ENCODE results near the gene TRIO. TPM values are rescaled to one million over a fixed set of nuclear protein-coding genes. Genes with fewer than 3 reads are reported as not detected.

The TRIO gene
- polyA plus RNA-seq, 3 donors = 1.7 to 45.8 (median 2.1) TPM

GRCh38 chr5:14252793-14253192 lies 109.7 kb downstream of the TRIO start:
- Mint-ChIP-seq H3K27ac (no peak overlapping the region), H3K36me3 (peaks cover 4 to 7% of the 10 kb centered on the region in 2 donors), H3K4me3 (no peak overlapping the region), H3K4me1 (peaks cover 31% of the 10 kb centered on the region), H3K9me3 (peaks cover 9 to 18% (median 14%) of the 10 kb centered on the region in 7 donors), H3K27me3 (ENCODE audit: low read depth in 3 of 3) (no peaks in the 10 kb centered on the region)
- Histone ChIP-seq H3K4me3 (replicated peaks in 1 of 3; ENCODE audit: low read depth in 2 of 3, low read length in 3 of 3) (no peak overlapping the region), H3K36me3 (replicated peaks in 1 of 2; ENCODE audit: control insufficient read depth in 1 of 2, insufficient read depth in 2 of 2, low read length in 2 of 2) (no peaks in the 10 kb centered on the region), H2AFZ (ENCODE audit: insufficient read depth, low read depth, low read length, poor library complexity, severe bottlenecking) (no peak overlapping the region), H3K27ac (ENCODE audit: low read depth in 1 of 2, low read length in 2 of 2) (no peak overlapping the region), H3K27me3 (ENCODE audit: control insufficient read depth in 2 of 2, insufficient read depth in 2 of 2, low read length in 2 of 2) (no peaks in the 10 kb centered on the region), H3K4me1 (ENCODE audit: control insufficient read depth in 1 of 2, insufficient read depth in 2 of 2, low read length in 2 of 2) (peaks cover 22 to 24% of the 10 kb centered on the region in 2 donors), H3K4me2 (replicated peaks; ENCODE audit: extremely low read depth, low read length, poor library complexity, severe bottlenecking) (no peak overlapping the region), H4K20me1 (ENCODE audit: insufficient read depth, low read length) (peaks cover 75% of the 10 kb centered on the region), H3K9ac (ENCODE audit: insufficient read depth, low read length, poor library complexity, severe bottlenecking) (no peak overlapping the region), H3K79me2 (ENCODE audit: insufficient read depth, low read length) (peaks cover 96% of the 10 kb centered on the region), H3K9me3 (replicated peaks in 1 of 2; ENCODE audit: control insufficient read depth in 1 of 2, insufficient read depth in 1 of 2, low read length in 2 of 2) (peaks cover 21 to 27% of the 10 kb centered on the region in 2 donors)
- no peak for DNase-seq
- intact Hi-C loops (cut with micrococcal nuclease) = loop anchor here in 1 of 2 donors (10.0 kb wide), 1 partner anchor 98 kb away; no protein-coding TSS in a partner anchor
- 87% methylated on average over 3 of the region's 4 CpGs for WGBS (ENCODE audit: insufficient coverage)
- no peak for TF ChIP-seq CTCF (IDR thresholded peaks at IDR 0.05)

- Histone ChIP-seq H3K4me2 (replicated peaks; ENCODE audit: extremely low read depth, low read length, poor library complexity, severe bottlenecking) (no peak overlapping the region), H2AFZ (ENCODE audit: insufficient read depth, low read depth, low read length, poor library complexity, severe bottlenecking) (no peak overlapping the region), H4K20me1 (ENCODE audit: insufficient read depth, low read length) (peaks cover 75% of the 10 kb centered on the region), H3K4me3 (replicated peaks in 1 of 3; ENCODE audit: low read depth in 2 of 3, low read length in 3 of 3) (no peak overlapping the region), H3K79me2 (ENCODE audit: insufficient read depth, low read length) (peaks cover 90% of the 10 kb centered on the region), H3K27ac (ENCODE audit: low read depth in 1 of 2, low read length in 2 of 2) (no peak overlapping the region), H3K36me3 (replicated peaks in 1 of 2; ENCODE audit: control insufficient read depth in 1 of 2, insufficient read depth in 2 of 2, low read length in 2 of 2) (no peaks in the 10 kb centered on the region), H3K9ac (ENCODE audit: insufficient read depth, low read length, poor library complexity, severe bottlenecking) (no peak overlapping the region), H3K27me3 (ENCODE audit: control insufficient read depth in 2 of 2, insufficient read depth in 2 of 2, low read length in 2 of 2) (no peaks in the 10 kb centered on the region), H3K4me1 (ENCODE audit: control insufficient read depth in 1 of 2, insufficient read depth in 2 of 2, low read length in 2 of 2) (peaks cover 23% of the 10 kb centered on the region in 2 donors), H3K9me3 (replicated peaks in 1 of 2; ENCODE audit: control insufficient read depth in 1 of 2, insufficient read depth in 1 of 2, low read length in 2 of 2) (peaks cover 21 to 27% of the 10 kb centered on the region in 2 donors)
- peaks cover 4 to 7% of the 10 kb centered on the region in 2 donors for H3K36me3 Mint-ChIP-seq
- no peak overlapping the region for H3K27ac Mint-ChIP-seq
- no CpG with 5 or more reads among the region's 2 CpGs for WGBS (ENCODE audit: insufficient coverage)
- peaks cover 36% of the 10 kb centered on the region for H3K4me1 Mint-ChIP-seq
- intact Hi-C loops (cut with micrococcal nuclease) = loop anchor here in 1 of 2 donors (10.0 kb wide), 1 partner anchor 100 kb away; no protein-coding TSS in a partner anchor
- no peak overlapping the region for H3K4me3 Mint-ChIP-seq
- H3K27me3 Mint-ChIP-seq (ENCODE audit: low read depth in 3 of 3) = no peaks in the 10 kb centered on the region
- no peak for DNase-seq
- TF ChIP-seq CTCF (IDR thresholded peaks at IDR 0.05) = no peak
- peaks cover 9 to 18% (median 14%) of the 10 kb centered on the region in 7 donors for H3K9me3 Mint-ChIP-seq
These were observed 111.5 kb downstream of the TRIO start for GRCh38 chr5:14254686-14255085.

Measured in CD14-positive monocyte (primary cell).